Choroid plexus epithelial cell (primary cell): ENCODE measurements around the gene DHX8.

Experiments
- DNase-seq: peaks from one replicate; pipeline ENCODE4 v3.0.0-alpha.2; 2010; ENCODE audit warnings: low read depth
- H3K4me3 ChIP-seq: 2 replicates; pipeline ENCODE4 v1.5.1; 2011; ENCODE audit warnings: low read depth, mild to moderate bottlenecking, control low read depth, low read length, moderate library complexity
- TF ChIP-seq, protein P1 (sequence below): conservative IDR thresholded peaks from 2 replicates; pipeline ENCODE4 v1.5.1; 2011; ENCODE audit warnings: low read depth, mild to moderate bottlenecking, control low read depth, inconsistent platforms, low read length, moderate library complexity

The DHX8 gene

DNA sequence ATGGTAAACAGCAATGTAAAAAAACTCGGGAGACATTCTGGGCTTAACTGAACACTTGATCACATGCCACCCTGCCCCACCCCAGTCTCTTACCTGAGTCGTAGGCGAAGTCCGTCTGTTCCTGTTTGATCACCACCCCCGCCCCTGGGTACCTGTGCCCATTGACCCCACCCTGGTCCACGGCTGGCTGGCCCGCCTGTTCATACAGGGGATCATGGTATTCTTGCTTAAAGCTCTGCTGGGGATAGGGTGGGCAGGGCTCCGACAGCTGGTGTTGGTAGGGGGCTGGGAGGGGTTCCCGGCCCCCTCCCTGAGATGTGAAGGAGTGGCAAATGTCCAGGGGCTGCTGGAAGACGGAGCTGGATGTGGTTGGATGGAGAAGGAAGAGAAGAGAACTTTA, 48.8 kb downstream of the DHX8 start:
- no peak overlapping the region for H3K4me3 ChIP-seq
- TF ChIP-seq, protein P1, sequence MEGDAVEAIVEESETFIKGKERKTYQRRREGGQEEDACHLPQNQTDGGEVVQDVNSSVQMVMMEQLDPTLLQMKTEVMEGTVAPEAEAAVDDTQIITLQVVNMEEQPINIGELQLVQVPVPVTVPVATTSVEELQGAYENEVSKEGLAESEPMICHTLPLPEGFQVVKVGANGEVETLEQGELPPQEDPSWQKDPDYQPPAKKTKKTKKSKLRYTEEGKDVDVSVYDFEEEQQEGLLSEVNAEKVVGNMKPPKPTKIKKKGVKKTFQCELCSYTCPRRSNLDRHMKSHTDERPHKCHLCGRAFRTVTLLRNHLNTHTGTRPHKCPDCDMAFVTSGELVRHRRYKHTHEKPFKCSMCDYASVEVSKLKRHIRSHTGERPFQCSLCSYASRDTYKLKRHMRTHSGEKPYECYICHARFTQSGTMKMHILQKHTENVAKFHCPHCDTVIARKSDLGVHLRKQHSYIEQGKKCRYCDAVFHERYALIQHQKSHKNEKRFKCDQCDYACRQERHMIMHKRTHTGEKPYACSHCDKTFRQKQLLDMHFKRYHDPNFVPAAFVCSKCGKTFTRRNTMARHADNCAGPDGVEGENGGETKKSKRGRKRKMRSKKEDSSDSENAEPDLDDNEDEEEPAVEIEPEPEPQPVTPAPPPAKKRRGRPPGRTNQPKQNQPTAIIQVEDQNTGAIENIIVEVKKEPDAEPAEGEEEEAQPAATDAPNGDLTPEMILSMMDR = no peak

DNA sequence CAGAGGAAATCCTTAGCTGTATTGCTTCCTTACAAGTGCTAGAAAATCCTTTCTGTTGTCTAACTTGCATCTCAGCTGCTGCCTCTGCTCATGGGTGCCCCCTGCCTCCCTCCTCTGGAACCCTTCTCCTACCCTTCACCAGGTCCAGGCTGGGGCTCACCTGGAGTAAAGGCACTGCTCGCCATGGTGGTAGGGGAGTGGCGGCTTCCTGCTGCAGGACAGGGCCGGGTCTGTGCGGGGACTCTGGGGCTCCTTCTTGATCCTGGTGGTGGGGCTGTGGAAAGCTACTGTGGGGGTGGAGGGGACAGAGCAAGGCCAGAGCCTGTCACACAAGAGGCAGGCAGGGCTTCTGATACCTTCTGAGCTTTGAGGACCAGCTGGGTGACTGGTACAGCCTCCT, 49.9 kb downstream of the DHX8 start:
- H3K4me3 ChIP-seq = no peak overlapping the region
- TF ChIP-seq, protein P1 = peak; percentile 17
- no peak for DNase-seq

More for the DNA sequence above, 48.8 kb downstream of the DHX8 start:
- DNase-seq = no peak

DNA sequence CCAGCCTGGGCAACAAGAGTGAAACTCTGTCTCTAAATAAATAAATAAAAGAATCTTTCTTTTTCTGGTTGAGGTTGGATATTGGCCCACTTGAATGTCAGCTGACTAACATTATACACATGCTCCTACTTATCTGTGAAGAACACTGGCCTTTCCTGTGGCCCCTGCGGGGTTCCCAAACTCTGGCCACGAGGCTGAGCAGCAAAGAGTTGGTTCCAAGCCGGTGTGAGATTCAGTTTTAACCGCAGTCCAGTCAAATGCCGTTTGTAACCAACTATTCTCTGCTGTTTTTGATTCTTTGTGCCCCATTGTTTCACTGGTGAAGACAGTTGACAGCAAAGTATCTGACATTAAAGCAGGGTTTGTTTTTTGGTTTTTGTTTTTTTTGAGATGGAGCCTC, 51.1 kb downstream of the DHX8 start:
- TF ChIP-seq, protein P1 = no peak
- peak; percentile 78 for DNase-seq
- no peak overlapping the region for H3K4me3 ChIP-seq

DNA sequence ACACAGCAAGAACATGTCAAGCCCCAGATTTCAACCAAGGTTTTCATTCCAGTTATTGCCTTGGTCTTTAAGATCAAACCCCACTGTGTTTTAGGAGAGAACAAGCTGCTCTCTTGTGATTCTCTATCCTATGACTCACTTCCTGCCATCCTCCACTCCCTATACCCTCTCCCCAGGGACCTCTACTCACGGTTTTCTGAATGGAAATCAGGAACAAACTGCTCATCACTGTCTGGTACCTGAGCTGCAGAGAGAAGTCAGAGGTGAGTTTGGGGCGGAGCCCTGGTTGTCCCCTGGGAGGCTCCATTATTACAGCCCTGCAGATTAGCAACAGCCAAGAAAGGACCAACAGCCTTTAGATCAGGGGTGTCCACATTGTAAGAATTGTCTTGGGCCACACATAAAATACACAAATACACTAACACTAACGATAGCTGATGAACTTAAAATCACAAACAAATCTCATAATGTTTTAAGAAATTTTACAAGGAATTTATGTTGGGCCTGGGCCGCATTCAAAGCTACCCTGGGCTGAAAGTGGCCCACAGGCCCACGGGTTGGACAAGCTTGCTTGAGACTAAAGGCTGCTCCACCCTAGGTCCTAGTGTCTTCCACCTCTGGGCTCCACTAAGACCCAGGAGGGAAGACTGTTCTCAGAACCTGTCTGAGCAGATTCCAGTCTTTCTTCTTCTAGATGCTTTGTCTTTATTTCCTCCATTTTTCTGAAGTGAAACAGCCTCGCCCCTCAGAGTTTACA, 52.6 kb downstream of the DHX8 start:
- TF ChIP-seq, protein P1 = no peak
- DNase-seq = peak; percentile 87
- no peak overlapping the region for H3K4me3 ChIP-seq

DNA sequence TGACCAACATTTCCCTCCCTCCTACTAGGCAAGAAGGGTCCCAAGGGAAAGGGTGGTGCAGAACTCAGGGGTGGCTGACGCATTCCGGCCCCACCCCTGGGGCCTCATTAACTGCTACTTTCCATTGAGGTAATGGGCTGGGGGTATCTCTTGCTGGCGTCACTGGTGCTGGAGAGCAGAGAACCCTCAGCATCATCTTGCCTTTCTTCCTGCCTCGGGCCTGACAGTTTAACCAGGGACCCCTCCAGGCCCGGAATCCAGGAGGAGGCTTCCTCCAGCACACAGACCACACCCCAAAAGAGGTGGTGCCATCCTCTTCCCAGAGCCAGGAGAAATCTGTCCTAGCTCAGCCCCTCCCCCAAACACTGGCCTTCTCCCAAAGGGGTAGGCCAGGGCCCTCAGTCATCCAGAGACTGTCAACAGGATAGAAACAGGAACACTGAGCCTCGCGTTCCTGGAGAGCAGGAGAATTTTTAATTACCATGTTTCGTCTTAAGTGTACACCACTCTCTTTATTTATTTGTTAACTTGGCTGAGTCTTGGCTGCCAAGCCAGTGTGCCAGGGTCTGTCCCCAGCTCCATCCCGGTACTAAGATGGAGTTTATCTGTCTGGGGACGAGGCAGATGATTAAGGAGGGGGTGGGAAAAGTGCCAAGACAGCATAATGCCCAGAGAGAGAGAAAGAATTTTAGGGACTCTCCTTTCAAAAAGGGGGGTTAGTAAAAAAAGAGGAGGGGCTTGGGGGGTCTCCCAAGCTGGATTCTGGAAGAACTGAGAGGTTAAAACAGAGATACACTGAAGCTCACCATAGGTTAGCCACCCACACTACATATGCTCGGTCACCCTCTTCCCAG, 57.3 kb downstream of the DHX8 start:
- no peak overlapping the region for H3K4me3 ChIP-seq
- no peak for DNase-seq
- TF ChIP-seq, protein P1 = no peak

DNA sequence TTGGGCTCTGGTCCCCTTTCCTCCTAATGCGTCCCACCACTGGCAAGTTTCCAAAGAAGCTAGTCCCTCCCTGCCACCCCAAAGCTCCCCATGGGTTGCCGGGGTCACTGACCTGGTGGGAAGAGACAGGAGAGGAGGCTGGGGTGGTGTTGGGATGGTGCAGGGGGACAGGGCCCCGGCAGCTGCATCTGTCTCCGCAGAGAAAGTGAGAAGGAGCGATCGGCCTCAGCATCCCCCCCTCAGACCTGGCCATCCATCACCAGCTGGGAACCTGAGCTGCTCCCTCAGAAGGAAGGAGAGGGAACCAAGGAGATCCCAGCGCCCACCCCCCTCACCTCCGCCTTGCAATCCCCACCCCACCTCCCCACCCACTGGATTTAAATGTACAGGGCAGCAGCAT, 59.1 kb downstream of the DHX8 start:
- TF ChIP-seq, protein P1 = no peak
- DNase-seq = no peak
- H3K4me3 ChIP-seq = no peak overlapping the region
